Endothelial cell of umbilical vein (primary cell): ENCODE data around the gene TIGD1. TPM values are rescaled to one million over a fixed set of nuclear protein-coding genes. Genes with fewer than 3 reads are reported as not detected.

Experiments
- BruUV-seq: library from RNA; stranded (reverse); fragments of 400-500 nt; replicated peaks from 2 replicates; lab custom pipeline; 2021; lab: Mats Ljungman, UMichigan
- CTCF ChIA-PET: fragments of 300-600, 350-600 bp; sonication (Branson Sonifier 250); formaldehyde crosslinking; loops from one replicate; lab custom pipeline; 2021; ENCODE audit warnings: antibody characterized with exemption, inconsistent platforms; lab: Charles Lee
- POLR2A ChIA-PET: fragments of 300-600, 350-600 bp; sonication (Branson Sonifier 250); formaldehyde crosslinking; loops from one replicate; lab custom pipeline; 2021; ENCODE audit warnings: antibody characterized with exemption, inconsistent platforms; lab: Charles Lee
- DNase-seq: peaks from one replicate; pipeline ENCODE4 v3.0.0-alpha.2; 2011; ENCODE audit warnings: low read depth, low spot score
- FAIRE-seq: peaks from 2 replicates; lab custom pipeline; 2011; peaks lifted over from hg19 to GRCh38; lab: Jason Lieb, UNC
- H2AFZ ChIP-seq: 2 replicates; pipeline ENCODE4 v1.6.0; 2012; ENCODE audit warnings: low read depth, low read length, control low read depth, inconsistent platforms
- H3K27ac ChIP-seq: 2 replicates; pipeline ENCODE4 v1.5.1; 2011; ENCODE audit warnings: low read depth, mild to moderate bottlenecking, control low read depth, low read length, moderate library complexity; ENCODE audit not compliant: insufficient read depth
- H3K27me3 ChIP-seq, 2 experiments: 2 replicates each; pipeline versions ENCODE4 v1.6.0 to v1.6.1; 2011; ENCODE audit warnings: low read length in 2 of 2, mixed read lengths in 1 of 2; ENCODE audit not compliant: control insufficient read depth in 2 of 2, insufficient read depth in 2 of 2
- H3K36me3 ChIP-seq, 2 experiments: 2 replicates in 1 of 2; 3 replicates in 1 of 2; pipeline ENCODE4 v1.5.1; 2011; ENCODE audit warnings: low read length in 2 of 2, mild to moderate bottlenecking in 1 of 2, moderate library complexity in 1 of 2; ENCODE audit not compliant: control insufficient read depth in 2 of 2, insufficient read depth in 2 of 2; ENCODE audit errors: extremely low read depth in 1 of 2
- H3K4me1 ChIP-seq: 3 replicates; pipeline ENCODE4 v1.5.1; 2011; ENCODE audit warnings: mild to moderate bottlenecking, low read length; ENCODE audit not compliant: control insufficient read depth, insufficient read depth; ENCODE audit errors: extremely low read depth
- H3K4me2 ChIP-seq: 2 replicates; pipeline ENCODE4 v1.6.1; 2011; ENCODE audit warnings: low read length, control low read depth, mixed read lengths; ENCODE audit not compliant: insufficient read depth
- H3K4me3 ChIP-seq, 3 experiments: fragments of 200-600 bp in 1 of 3; sonication (generic), shearing (Covaris generic) in 1 of 3; replicated peaks in 1 of 3; 2 replicates each; pipeline ENCODE4 v1.5.1; 2011 to 2016; ENCODE audit warnings: control low read depth in 3 of 3, low read length in 3 of 3, mild to moderate bottlenecking in 2 of 3, inconsistent platforms in 1 of 3, low read depth in 1 of 3, moderate library complexity in 1 of 3; ENCODE audit not compliant: insufficient read depth in 1 of 3
- H3K79me2 ChIP-seq: 2 replicates; pipeline ENCODE4 v1.6.0; 2012; ENCODE audit warnings: low read length, inconsistent platforms; ENCODE audit not compliant: control insufficient read depth, insufficient read depth
- H3K9ac ChIP-seq: replicated peaks from 2 replicates; pipeline ENCODE3; 2011; ENCODE audit warnings: low read length, control low read depth; ENCODE audit not compliant: insufficient read depth; ENCODE audit errors: extremely low read depth
- H3K9me1 ChIP-seq: replicated peaks from 3 replicates; pipeline ENCODE4 v1.6.0; 2011; ENCODE audit warnings: mild to moderate bottlenecking, low read length; ENCODE audit not compliant: control insufficient read depth, insufficient read depth; ENCODE audit errors: extremely low read depth
- H3K9me3 ChIP-seq: replicated peaks from 2 replicates; pipeline ENCODE4 v1.5.1; 2012; ENCODE audit warnings: low read length, inconsistent platforms; ENCODE audit not compliant: control insufficient read depth, insufficient read depth
- H4K20me1 ChIP-seq: replicated peaks from 2 replicates; pipeline ENCODE3; 2011; ENCODE audit warnings: mild to moderate bottlenecking, low read length; ENCODE audit not compliant: control insufficient read depth, insufficient read depth; ENCODE audit errors: extremely low read depth
- CTCF ChIP-seq, 2 donors: IDR thresholded peaks; 1 replicate in 1 of 2; 2 replicates in 1 of 2; pipeline ENCODE4 v1.5.1; 2011; ENCODE audit warnings: low read length in 2 of 2, mild to moderate bottlenecking in 2 of 2, moderate library complexity in 2 of 2, control low read depth in 1 of 2, inconsistent platforms in 1 of 2, low read depth in 1 of 2; ENCODE audit not compliant: insufficient read depth in 1 of 2; ENCODE audit errors: extremely low read depth in 1 of 2
- EZH2 ChIP-seq: IDR thresholded peaks from 2 replicates; pipeline ENCODE4 v1.6.1; 2012; ENCODE audit warnings: borderline replicate concordance, low read depth, mild to moderate bottlenecking, moderate library complexity, low read length, inconsistent platforms; ENCODE audit not compliant: severe bottlenecking
- FOS ChIP-seq: IDR thresholded peaks from 2 replicates; pipeline ENCODE4 v1.6.1; 2011; ENCODE audit warnings: mild to moderate bottlenecking, low read length, moderate library complexity, borderline replicate concordance; ENCODE audit not compliant: insufficient read depth
- GATA2 ChIP-seq: IDR thresholded peaks from 2 replicates; pipeline ENCODE4 v1.7.0; 2011; ENCODE audit warnings: low read depth, mild to moderate bottlenecking, moderate library complexity, mixed read lengths, low read length; ENCODE audit not compliant: insufficient read length, insufficient read depth
- JUN ChIP-seq: IDR thresholded peaks from 2 replicates; pipeline ENCODE4 v1.6.1; 2011; ENCODE audit warnings: borderline replicate concordance, low read depth; ENCODE audit not compliant: insufficient read length, insufficient read depth
- MAX ChIP-seq: IDR thresholded peaks from 2 replicates; pipeline ENCODE4 v1.6.1; 2011; ENCODE audit not compliant: insufficient read depth, insufficient read length
- MYC ChIP-seq: IDR thresholded peaks from one replicate; pipeline ENCODE4 v1.6.1; 2011; ENCODE audit warnings: mild to moderate bottlenecking, low read depth, low read length
- POLR2A ChIP-seq: IDR thresholded peaks from 2 replicates; pipeline ENCODE4 v1.6.1; 2012; ENCODE audit warnings: low read depth, mild to moderate bottlenecking, control low read depth, low read length
- POLR2AphosphoS5 ChIP-seq: IDR thresholded peaks from 2 replicates; pipeline ENCODE4 v1.6.1; 2012; ENCODE audit warnings: low read depth, mild to moderate bottlenecking, control low read depth, low read length, moderate library complexity; ENCODE audit not compliant: insufficient read depth
- dilution Hi-C: fragments of 300-500 bp; cut with MboI; formaldehyde crosslinking; loops from one replicate; pipeline ENCODE4 v1.15.0; 2019; ENCODE audit warnings: low sequenced_read_pairs; ENCODE audit not compliant: extremely low pct_ligation_motif_present
- intact Hi-C: fragments of 100-400 bp; cut with micrococcal nuclease; formaldehyde crosslinking; loops from one replicate; pipeline ENCODE4 v1.10.0; 2022
- polyA plus RNA-seq, 4 experiments: library from polyadenylated mRNA; depleted of rRNA in 3 of 4; stranded (reverse) in 3 of 4; unstranded in 1 of 4; fragments of >200 nt; gene quantifications; 2 replicates each; pipeline versions ENCODE4 v1.2.1 to v1.2.3, GENCODE V29; 2011 to 2012; ENCODE audit warnings: missing spikeins in 1 of 4
- total RNA-seq: library from RNA; stranded (reverse); gene quantifications from 2 replicates; pipeline ENCODE4 v1.2.3, GENCODE V29; 2021

TIGD1 gene
- total and polyA plus RNA-seq, 2 donors (not counting 3 experiments of a cell fraction or from before 2014, with no cell fraction given) = 1.6 to 3.3 TPM

GRCh38 chr2:232521098-232521497 is 29.3 kb downstream of the TIGD1 start:
- Histone ChIP-seq H3K4me1 (no peaks in the 10 kb centered on the region), H3K9me1 (no peaks in the 10 kb centered on the region), H3K36me3 (no peaks in the 10 kb centered on the region), H4K20me1 (no peaks in the 10 kb centered on the region), H3K9me3 (no peaks in the 10 kb centered on the region), H3K9ac (no peak overlapping the region), H3K4me2 (no peak overlapping the region), H2AFZ (no peak overlapping the region), H3K27me3 (peaks cover 21 to 31% of the 10 kb centered on the region in 2 experiments), H3K4me3 (no peak overlapping the region), H3K27ac (no peak overlapping the region), H3K79me2 (no peaks in the 10 kb centered on the region)
- intact Hi-C loops = loop anchor here (5.0 kb wide), 1 partner anchor 614 kb away; no protein-coding TSS in a partner anchor
- DNase-seq = no peak
- no peak for FAIRE-seq
- no TSS peak for BruUV-seq
- TF ChIP-seq MAX = no peak
- no peak for TF ChIP-seq EZH2
- TF ChIP-seq CTCF (IDR thresholded peaks at IDR 0.05; ENCODE audit: extremely low read depth in 1 of 2, insufficient read depth in 1 of 2, low read depth in 1 of 2, low read length in 2 of 2) = no peak
- POLR2A ChIA-PET = no interaction called here
- dilution Hi-C loops = no loop called here
- CTCF ChIA-PET = interaction anchor here (1.3 to 4.6 kb wide), 4 partner anchors 70 to 620 kb away, joined by 3 to 44 read pairs (median 9); no protein-coding TSS in a partner anchor

GRCh38 chr2:232520489-232520888 is 29.9 kb downstream of the TIGD1 start:
- dilution Hi-C loops = no loop called here
- intact Hi-C loops = loop anchor here (5.0 kb wide), 1 partner anchor 613 kb away; no protein-coding TSS in a partner anchor
- no peak overlapping the region for H3K9ac ChIP-seq
- H3K4me2 ChIP-seq = no peak overlapping the region
- H4K20me1 ChIP-seq = no peaks in the 10 kb centered on the region
- H3K36me3 ChIP-seq = no peaks in the 10 kb centered on the region
- no peak for FAIRE-seq
- POLR2A ChIA-PET = no interaction called here
- H3K9me1 ChIP-seq = no peaks in the 10 kb centered on the region
- H3K4me1 ChIP-seq = no peaks in the 10 kb centered on the region
- H2AFZ ChIP-seq = no peak overlapping the region
- CTCF ChIA-PET = interaction anchor here (1.3 to 4.6 kb wide), 3 partner anchors 73 to 619 kb away, joined by 9 to 44 read pairs (median 9); no protein-coding TSS in a partner anchor
- peaks cover 21 to 31% of the 10 kb centered on the region in 2 experiments for H3K27me3 ChIP-seq
- H3K4me3 ChIP-seq = no peak overlapping the region
- no peaks in the 10 kb centered on the region for H3K9me3 ChIP-seq
- TF ChIP-seq EZH2 (no peak), FOS (no peak), GATA2 (no peak), CTCF (IDR thresholded peaks at IDR 0.05; ENCODE audit: extremely low read depth in 1 of 2, insufficient read depth in 1 of 2, low read depth in 1 of 2, low read length in 2 of 2) (no peak), JUN (no peak), POLR2A (no peak), POLR2AphosphoS5 (no peak), MYC (no peak), MAX (no peak)
- DNase-seq = no peak
- BruUV-seq = no TSS peak
- no peaks in the 10 kb centered on the region for H3K79me2 ChIP-seq
- no peak overlapping the region for H3K27ac ChIP-seq
